Body of pancreas (tissue), 4 donors: Measurements from ENCODE around the gene CLEC5A. TPM values are rescaled to one million over a fixed set of nuclear protein-coding genes. Genes with fewer than 3 reads are reported as not detected.

Experiments
- ATAC-seq: fragments of 150-250 bp; one replicate; pipeline ENCODE4 v1.9.1; 2016
- DNase-seq, 4 donors: peaks; one replicate each; pipeline ENCODE4 v3.0.0-alpha.2; 2019
- H3K27ac ChIP-seq, 4 donors: fragments of 200-600 bp; sonication (generic); 1 replicate in 3 of 4; 2 replicates in 1 of 4; pipeline versions ENCODE4 v1.5.1 to v1.6.1; 2016 to 2019; ENCODE audit warnings: mild to moderate bottlenecking in 1 of 4, mixed read lengths in 1 of 4, moderate library complexity in 1 of 4
- H3K27me3 ChIP-seq, 2 donors: fragments of 200-600 bp; sonication (generic); one replicate each; pipeline ENCODE4 v1.6.0; 2016; ENCODE audit warnings: mild to moderate bottlenecking in 1 of 2
- H3K36me3 ChIP-seq, 2 donors: fragments of 200-600 bp; sonication (generic); replicated peaks in 1 of 2; 2 replicates each; pipeline ENCODE4 v1.5.1; 2016; ENCODE audit warnings: low read depth in 2 of 2; ENCODE audit not compliant: insufficient read depth in 1 of 2
- H3K4me1 ChIP-seq: fragments of 200-600 bp; sonication (generic); one replicate; pipeline ENCODE4 v1.6.0; 2016
- H3K4me3 ChIP-seq, 2 donors: fragments of 200-600 bp; sonication (generic); 1 replicate in 1 of 2; 2 replicates in 1 of 2; pipeline ENCODE4 v1.5.1; 2016 to 2019
- H3K9me3 ChIP-seq, 3 donors: fragments of 200-600 bp; sonication (generic); 1 replicate in 2 of 3; 2 replicates in 1 of 3; pipeline ENCODE4 v1.5.1; 2016
- POLR2A ChIP-seq, 3 donors: fragments of 450-650 bp; IDR thresholded peaks; one replicate each; pipeline ENCODE4 v1.6.1; 2016; ENCODE audit warnings: antibody characterized with exemption in 3 of 3, mild to moderate bottlenecking in 2 of 3
- WGBS, 2 donors: methylation state at CpG; one replicate each; pipeline ENCODE4 v1.1.5; 2017; 5-methylcytosine and 5-hydroxymethylcytosine counted together
- intact Hi-C: fragments of 100-400 bp; cut with DNase I; formaldehyde crosslinking; loops from one replicate; pipeline ENCODE4 v1.15.1; 2023
- total RNA-seq, 2 donors: library from RNA; depleted of rRNA; stranded (reverse); fragments of >200 nt; gene quantifications; one replicate each; pipeline ENCODE4 v1.1.0, GENCODE V29; 2016
- TF ChIP-seq, protein P1 (sequence below), 7 experiments: fragments of 450-650 bp in 4 of 7; fragments of 200-600 bp in 3 of 7; sonication (generic) in 3 of 7; IDR thresholded peaks; one replicate each; pipeline ENCODE4 v1.5.1; 2016 to 2019; ENCODE audit warnings: antibody characterized with exemption in 7 of 7

The CLEC5A gene
- total RNA-seq, 2 donors from 2014 or later: 0.99 to 1.6 TPM

GRCh38 chr7:141943846-141944245, 2.9 kb downstream of the CLEC5A start:
- intact Hi-C loops: no loop called here
- Histone ChIP-seq H3K4me3 (no peak overlapping the region), H3K36me3 (no peaks in the 10 kb centered on the region), H3K4me1 (no peaks in the 10 kb centered on the region), H3K27me3 (no peaks in the 10 kb centered on the region), H3K27ac (no peak overlapping the region), H3K9me3 (no peaks in the 10 kb centered on the region)
- 76 to 83% methylated on average over 1 of the region's 1 CpG for WGBS, 2 donors
- TF ChIP-seq, protein P1, sequence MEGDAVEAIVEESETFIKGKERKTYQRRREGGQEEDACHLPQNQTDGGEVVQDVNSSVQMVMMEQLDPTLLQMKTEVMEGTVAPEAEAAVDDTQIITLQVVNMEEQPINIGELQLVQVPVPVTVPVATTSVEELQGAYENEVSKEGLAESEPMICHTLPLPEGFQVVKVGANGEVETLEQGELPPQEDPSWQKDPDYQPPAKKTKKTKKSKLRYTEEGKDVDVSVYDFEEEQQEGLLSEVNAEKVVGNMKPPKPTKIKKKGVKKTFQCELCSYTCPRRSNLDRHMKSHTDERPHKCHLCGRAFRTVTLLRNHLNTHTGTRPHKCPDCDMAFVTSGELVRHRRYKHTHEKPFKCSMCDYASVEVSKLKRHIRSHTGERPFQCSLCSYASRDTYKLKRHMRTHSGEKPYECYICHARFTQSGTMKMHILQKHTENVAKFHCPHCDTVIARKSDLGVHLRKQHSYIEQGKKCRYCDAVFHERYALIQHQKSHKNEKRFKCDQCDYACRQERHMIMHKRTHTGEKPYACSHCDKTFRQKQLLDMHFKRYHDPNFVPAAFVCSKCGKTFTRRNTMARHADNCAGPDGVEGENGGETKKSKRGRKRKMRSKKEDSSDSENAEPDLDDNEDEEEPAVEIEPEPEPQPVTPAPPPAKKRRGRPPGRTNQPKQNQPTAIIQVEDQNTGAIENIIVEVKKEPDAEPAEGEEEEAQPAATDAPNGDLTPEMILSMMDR (IDR thresholded peaks at IDR 0.05): no peak
- no peak for TF ChIP-seq POLR2A (IDR thresholded peaks at IDR 0.05)
- ATAC-seq: no peak
- no peak for DNase-seq

- no peaks in the 10 kb centered on the region for H3K36me3 ChIP-seq
- TF ChIP-seq, protein P1 (IDR thresholded peaks at IDR 0.05): no peak
- TF ChIP-seq POLR2A (IDR thresholded peaks at IDR 0.05): no peak
- no peak overlapping the region for H3K27ac ChIP-seq
- no peak for DNase-seq
- H3K4me1 ChIP-seq: no peaks in the 10 kb centered on the region
- intact Hi-C loops: no loop called here
- H3K27me3 ChIP-seq: no peaks in the 10 kb centered on the region
- no peaks in the 10 kb centered on the region for H3K9me3 ChIP-seq
- H3K4me3 ChIP-seq: no peak overlapping the region
- ATAC-seq: no peak
- WGBS, 2 donors: 77 to 82% methylated on average over 3 of the region's 3 CpGs
Observed at GRCh38 chr7:141941075-141941474, 5.7 kb downstream of the CLEC5A start.

DNA sequence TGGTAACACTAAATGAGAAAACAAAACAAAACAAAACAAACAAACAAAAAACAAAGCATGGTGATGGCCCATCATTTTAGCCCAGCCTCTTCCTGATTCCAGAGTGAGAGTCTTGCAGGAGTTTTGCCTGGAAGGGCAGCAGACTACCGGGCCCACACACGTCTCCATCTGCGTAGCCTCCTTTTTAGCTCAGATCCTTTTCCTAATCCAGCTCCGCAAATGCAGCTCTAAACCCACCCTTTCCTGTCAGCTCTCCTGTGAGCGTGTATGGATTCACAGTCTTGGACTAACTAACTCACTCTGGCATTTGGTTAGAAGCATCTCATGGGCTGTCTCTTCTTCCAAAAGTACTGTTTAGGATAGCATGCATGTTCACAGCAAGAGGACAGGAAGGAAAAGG, 16.6 kb downstream of the CLEC5A start:
- Histone ChIP-seq H3K27ac (no peak overlapping the region), H3K27me3 (no peaks in the 10 kb centered on the region), H3K9me3 (no peaks in the 10 kb centered on the region), H3K4me3 (no peak overlapping the region), H3K36me3 (no peaks in the 10 kb centered on the region), H3K4me1 (no peaks in the 10 kb centered on the region)
- WGBS, 2 donors: 84 to 91% methylated on average over 5 of the region's 5 CpGs
- ATAC-seq: no peak
- DNase-seq: no peak
- intact Hi-C loops: no loop called here
- TF ChIP-seq POLR2A (IDR thresholded peaks at IDR 0.05): no peak
- TF ChIP-seq, protein P1 (IDR thresholded peaks at IDR 0.05): no peak

- H3K4me1 ChIP-seq: no peaks in the 10 kb centered on the region
- 70 to 89% methylated on average over 3 of the region's 3 CpGs for WGBS, 2 donors
- no peak overlapping the region for H3K4me3 ChIP-seq
- no peaks in the 10 kb centered on the region for H3K27me3 ChIP-seq
- H3K27ac ChIP-seq: no peak overlapping the region
- no peaks in the 10 kb centered on the region for H3K9me3 ChIP-seq
- intact Hi-C loops: no loop called here
- DNase-seq (no peak), ATAC-seq (no peak)
- no peak for TF ChIP-seq POLR2A (IDR thresholded peaks at IDR 0.05)
- TF ChIP-seq, protein P1 (IDR thresholded peaks at IDR 0.05): no peak
- no peaks in the 10 kb centered on the region for H3K36me3 ChIP-seq
Observed at GRCh38 chr7:141928845-141929195, 18.0 kb downstream of the CLEC5A start.

GRCh38 chr7:141928146-141928844, 18.5 kb downstream of the CLEC5A start:
- Histone ChIP-seq H3K4me1 (no peaks in the 10 kb centered on the region), H3K27me3 (no peaks in the 10 kb centered on the region), H3K4me3 (no peak overlapping the region), H3K9me3 (no peaks in the 10 kb centered on the region), H3K27ac (no peak overlapping the region), H3K36me3 (no peaks in the 10 kb centered on the region)
- DNase-seq (no peak), ATAC-seq (no peak)
- intact Hi-C loops: no loop called here
- WGBS, 2 donors: 65 to 68% methylated on average over 2 of the region's 2 CpGs
- TF ChIP-seq POLR2A (IDR thresholded peaks at IDR 0.05): no peak
- TF ChIP-seq, protein P1 (IDR thresholded peaks at IDR 0.05): no peak
